ENCODE data around the gene ZNF544.

GRCh38 chr19:58218899-58219298, 9.8 kb upstream of the ZNF544 start:
- TF ChIP-seq POLR2A (IDR thresholded peaks at IDR 0.05; ENCODE audit: low read depth, low read length) (no peak), TAF1 (IDR thresholded peaks at IDR 0.05; ENCODE audit: low read depth, low read length) (no peak), POLR2AphosphoS5 (IDR thresholded peaks at IDR 0.05; ENCODE audit: low read depth, low read length) (no peak), POU2F2 (IDR thresholded peaks at IDR 0.05; ENCODE audit: low read depth, low read length) (no peak)

All from GM12891 (cell line).